ENCODE data around the gene NFKB1. TPM values are rescaled to one million over a fixed set of nuclear protein-coding genes. Genes with fewer than 3 reads are reported as not detected.

The NFKB1 gene
- total RNA-seq, 2 donors from 2014 or later: 57.6 to 61.6 TPM

GRCh38 chr4:102560571-102561341, 59.6 kb downstream of the NFKB1 start:
- Histone ChIP-seq H3K36me3 (no peaks in the 10 kb centered on the region), H3K9ac (ENCODE audit: low read depth in 2 of 2, low read length in 2 of 2) (no peak overlapping the region), H3K27me3 (no peaks in the 10 kb centered on the region), H3K4me1 (no peaks in the 10 kb centered on the region), H3K27ac (no peak overlapping the region), H3K4me3 (no peak overlapping the region), H3K9me3 (no peaks in the 10 kb centered on the region)
- DNase-seq: no peak
- intact Hi-C loops (cut with DNase I): no loop called here
- TF ChIP-seq CTCF (IDR thresholded peaks at IDR 0.05): no peak

GRCh38 chr4:102563000-102563399, 61.8 kb downstream of the NFKB1 start:
- Histone ChIP-seq H3K9me3 (no peaks in the 10 kb centered on the region), H3K36me3 (no peaks in the 10 kb centered on the region), H3K4me1 (no peaks in the 10 kb centered on the region), H3K4me3 (no peak overlapping the region), H3K9ac (ENCODE audit: low read depth in 2 of 2, low read length in 2 of 2) (no peak overlapping the region), H3K27ac (no peak overlapping the region), H3K27me3 (no peaks in the 10 kb centered on the region)
- no peak for TF ChIP-seq CTCF (IDR thresholded peaks at IDR 0.05)
- DNase-seq: no peak
- intact Hi-C loops (cut with DNase I): no loop called here

DNA sequence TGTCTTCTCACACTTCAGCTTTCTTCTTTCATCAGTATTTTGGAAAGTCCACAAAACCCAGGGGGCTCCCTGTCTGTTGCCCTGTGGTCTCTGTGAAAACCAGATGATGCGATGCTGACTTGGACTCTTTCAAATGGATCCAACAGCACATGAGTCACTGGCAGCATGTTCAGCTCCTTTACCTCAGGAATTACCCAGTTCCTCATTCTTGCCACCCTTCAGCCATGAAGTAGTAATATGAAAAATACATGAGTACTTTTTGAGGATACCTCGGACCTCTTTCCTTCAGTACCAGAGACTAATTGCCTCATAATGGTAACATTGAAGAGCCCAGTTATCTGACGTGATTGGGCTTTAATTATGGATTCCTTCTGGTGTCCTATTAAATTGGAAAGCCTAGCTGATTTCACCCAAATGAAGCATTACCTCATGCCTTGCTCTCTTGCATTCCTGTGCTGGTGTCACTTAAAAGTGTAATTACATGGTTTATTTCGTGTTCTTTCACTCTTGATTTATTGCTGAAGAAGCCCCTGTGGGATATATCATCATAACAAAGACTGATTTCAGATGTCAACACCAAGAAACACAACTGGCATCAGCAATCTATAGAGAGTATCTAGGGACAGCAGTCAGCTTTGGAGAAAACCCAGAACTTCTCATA, 63.4 kb downstream of the NFKB1 start:
- Histone ChIP-seq H3K9ac (ENCODE audit: low read depth in 2 of 2, low read length in 2 of 2) (no peak overlapping the region), H3K36me3 (no peaks in the 10 kb centered on the region), H3K27ac (no peak overlapping the region), H3K9me3 (no peaks in the 10 kb centered on the region), H3K27me3 (no peaks in the 10 kb centered on the region), H3K4me1 (no peaks in the 10 kb centered on the region), H3K4me3 (no peak overlapping the region)
- no peak for DNase-seq
- intact Hi-C loops (cut with DNase I): no loop called here
- no peak for TF ChIP-seq CTCF (IDR thresholded peaks at IDR 0.05)

- Histone ChIP-seq H3K4me1 (no peaks in the 10 kb centered on the region), H3K27me3 (no peaks in the 10 kb centered on the region), H3K4me3 (no peak overlapping the region), H3K27ac (no peak overlapping the region), H3K9ac (ENCODE audit: low read depth in 2 of 2, low read length in 2 of 2) (no peak overlapping the region), H3K36me3 (peaks cover 6% of the 10 kb centered on the region), H3K9me3 (no peaks in the 10 kb centered on the region)
- no peak for DNase-seq
- TF ChIP-seq CTCF (IDR thresholded peaks at IDR 0.05): no peak
- intact Hi-C loops (cut with DNase I): no loop called here
Observed at GRCh38 chr4:102565696-102566095, 64.5 kb downstream of the NFKB1 start.

DNA sequence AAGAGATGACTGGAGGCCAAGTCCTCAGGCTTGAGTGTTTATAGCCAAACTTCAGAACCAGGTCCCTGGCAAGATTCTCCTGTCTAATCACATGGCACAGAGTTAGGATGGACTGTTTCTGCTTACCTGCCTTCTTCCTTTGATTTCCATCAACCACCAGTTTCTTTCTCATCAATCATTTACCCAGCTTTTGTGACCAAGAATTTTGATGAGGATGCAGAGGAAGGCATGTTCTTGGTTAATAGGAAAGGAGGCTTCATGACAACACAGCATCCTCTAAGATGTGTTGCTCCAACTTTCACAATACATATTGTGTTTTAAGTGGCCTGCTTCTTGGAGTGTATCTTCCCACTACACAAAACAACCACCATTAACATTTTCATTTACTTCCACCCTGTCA, 65.3 kb downstream of the NFKB1 start:
- Histone ChIP-seq H3K9me3 (no peaks in the 10 kb centered on the region), H3K27me3 (no peaks in the 10 kb centered on the region), H3K27ac (no peak overlapping the region), H3K4me3 (no peak overlapping the region), H3K9ac (ENCODE audit: low read depth in 2 of 2, low read length in 2 of 2) (no peak overlapping the region), H3K4me1 (no peaks in the 10 kb centered on the region), H3K36me3 (peaks cover 6% of the 10 kb centered on the region)
- no peak for TF ChIP-seq CTCF (IDR thresholded peaks at IDR 0.05)
- intact Hi-C loops (cut with DNase I): no loop called here
- no peak for DNase-seq
